ENCODE data around the gene MAGI1.

DNA sequence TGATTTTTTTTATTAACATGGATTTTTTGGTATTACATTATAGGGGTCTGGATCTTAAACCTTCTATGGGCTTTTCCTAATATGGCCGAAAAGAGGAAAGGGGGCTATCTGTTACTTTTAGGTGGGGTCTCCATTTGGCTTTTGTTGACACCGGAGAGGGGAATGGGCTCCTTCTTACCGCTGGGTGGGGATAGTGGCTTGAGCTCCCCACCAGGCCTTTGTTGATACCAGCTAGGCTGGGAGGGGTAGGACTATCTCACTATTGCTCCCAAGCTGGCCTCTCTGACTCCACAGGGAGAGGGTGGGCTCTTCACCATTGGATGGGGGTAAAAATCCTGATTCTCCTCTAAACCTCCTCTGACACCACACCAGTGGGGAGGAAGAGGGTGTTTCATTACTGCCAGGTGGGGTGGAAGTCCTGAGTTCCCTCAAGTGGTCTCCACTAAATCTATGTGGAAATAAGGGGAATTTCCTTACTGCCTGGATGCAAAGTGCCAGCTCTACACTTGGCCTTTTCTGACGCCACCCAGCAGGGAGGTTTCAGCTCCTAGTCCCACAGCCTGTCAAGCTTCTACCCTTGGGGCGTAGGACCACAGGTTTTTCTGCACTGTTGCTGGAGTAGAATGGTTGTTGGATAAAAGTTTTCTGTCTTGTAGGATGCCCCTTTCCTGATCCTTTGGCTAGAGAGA is 572.3 kb downstream of the MAGI1 start:
- TF ChIP-seq, protein P1, sequence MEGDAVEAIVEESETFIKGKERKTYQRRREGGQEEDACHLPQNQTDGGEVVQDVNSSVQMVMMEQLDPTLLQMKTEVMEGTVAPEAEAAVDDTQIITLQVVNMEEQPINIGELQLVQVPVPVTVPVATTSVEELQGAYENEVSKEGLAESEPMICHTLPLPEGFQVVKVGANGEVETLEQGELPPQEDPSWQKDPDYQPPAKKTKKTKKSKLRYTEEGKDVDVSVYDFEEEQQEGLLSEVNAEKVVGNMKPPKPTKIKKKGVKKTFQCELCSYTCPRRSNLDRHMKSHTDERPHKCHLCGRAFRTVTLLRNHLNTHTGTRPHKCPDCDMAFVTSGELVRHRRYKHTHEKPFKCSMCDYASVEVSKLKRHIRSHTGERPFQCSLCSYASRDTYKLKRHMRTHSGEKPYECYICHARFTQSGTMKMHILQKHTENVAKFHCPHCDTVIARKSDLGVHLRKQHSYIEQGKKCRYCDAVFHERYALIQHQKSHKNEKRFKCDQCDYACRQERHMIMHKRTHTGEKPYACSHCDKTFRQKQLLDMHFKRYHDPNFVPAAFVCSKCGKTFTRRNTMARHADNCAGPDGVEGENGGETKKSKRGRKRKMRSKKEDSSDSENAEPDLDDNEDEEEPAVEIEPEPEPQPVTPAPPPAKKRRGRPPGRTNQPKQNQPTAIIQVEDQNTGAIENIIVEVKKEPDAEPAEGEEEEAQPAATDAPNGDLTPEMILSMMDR (IDR thresholded peaks at IDR 0.05) = no peak
- TF ChIP-seq POLR2A (IDR thresholded peaks at IDR 0.05) = no peak
